ENCODE measurements around the gene TEX19. TPM values are rescaled to one million over a fixed set of nuclear protein-coding genes. Genes with fewer than 3 reads are reported as not detected.

The TEX19 gene
- total and polyA plus RNA-seq, 9 of the 15 experiments (the other 6 are each of a cell fraction or from before 2014, with no cell fraction given), result 0.10 to 4.9 (median 1.9) TPM

- TF ChIP-seq ZNF436 (CRISPR knock-in tag; IDR thresholded peaks at IDR 0.05), result no peak
- TF ChIP-seq ZKSCAN1 (IDR thresholded peaks at IDR 0.05; ENCODE audit: low read depth, low read length), result no peak
- no peak for TF ChIP-seq ATF6 (CRISPR knock-in tag; IDR thresholded peaks at IDR 0.05)
- no peak for TF ChIP-seq SMC3 (conservative IDR thresholded peaks at IDR 0.05; ENCODE audit: insufficient read depth, low read depth, low read length)
- TF ChIP-seq SAP30 (IDR thresholded peaks at IDR 0.05; ENCODE audit: borderline replicate concordance, insufficient read depth, low read depth, low read length, poor library complexity, severe bottlenecking), result no peak
- TF ChIP-seq SAFB (IDR thresholded peaks at IDR 0.05; ENCODE audit: borderline replicate concordance, low read depth, low read length), result no peak
- no peak for TF ChIP-seq ZNF134 (CRISPR knock-in tag; conservative IDR thresholded peaks at IDR 0.05)
- no peak for TF ChIP-seq ZNF318 (IDR thresholded peaks at IDR 0.05; ENCODE audit: borderline replicate concordance in 1 of 2, low read depth in 1 of 2)
- no peak for TF ChIP-seq ETS1 (conservative IDR thresholded peaks at IDR 0.05; ENCODE audit: control insufficient read depth, low read depth, low read length)
- no peak for TF ChIP-seq FUS (optimal IDR thresholded peaks at IDR 0.05; ENCODE audit: low read depth, low read length)
- TF ChIP-seq NELFE (IDR thresholded peaks at IDR 0.05; ENCODE audit: insufficient read depth, insufficient read length), result no peak
- no peak for TF ChIP-seq SIRT6 (IDR thresholded peaks at IDR 0.05; ENCODE audit: low read depth, low read length)
Observed at GRCh38 chr17:82358465-82359350, at the start of gene TEX19 (continued).
